ENCODE data around the gene EPHB1.
"Not testable (repeated sequence)": the region's sequence is repeated elsewhere in the genome, so short reads cannot be mapped to it uniquely, and the experiment has no call there.

EPHB1 gene

GRCh38 chr3:135216659-135217058, 421.6 kb downstream of the EPHB1 start:
- no peak for DNase-seq (ENCODE audit: low spot score)

GRCh38 chr3:135217730-135218129, 422.7 kb downstream of the EPHB1 start:
- DNase-seq (ENCODE audit: low spot score), result no peak

DNA sequence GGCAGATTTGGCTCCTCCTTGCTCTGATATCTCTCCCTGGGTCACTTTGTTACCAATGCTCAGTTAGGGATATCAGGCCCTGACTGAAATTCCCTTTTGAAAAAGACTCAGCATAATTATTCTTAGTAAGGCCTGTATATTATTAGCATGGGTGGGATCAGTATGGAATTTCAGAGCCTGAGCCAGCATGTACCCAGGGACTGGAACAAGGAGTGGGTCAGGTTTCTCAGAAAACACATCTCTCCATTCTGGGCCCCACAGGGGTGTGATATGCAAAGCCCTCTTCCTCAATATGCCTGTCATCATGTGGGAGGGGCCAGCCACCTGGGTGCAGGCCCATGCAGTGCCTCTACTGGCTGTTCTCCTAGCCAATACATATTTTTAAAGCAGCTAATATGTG, 423.2 kb downstream of the EPHB1 start:
- DNase-seq (ENCODE audit: low spot score), result no peak

GRCh38 chr3:135218782-135219181, 423.7 kb downstream of the EPHB1 start:
- DNase-seq (ENCODE audit: low spot score), result no peak

GRCh38 chr3:135224815-135225362, 429.8 kb downstream of the EPHB1 start:
- no peak for DNase-seq (ENCODE audit: low spot score)

DNA sequence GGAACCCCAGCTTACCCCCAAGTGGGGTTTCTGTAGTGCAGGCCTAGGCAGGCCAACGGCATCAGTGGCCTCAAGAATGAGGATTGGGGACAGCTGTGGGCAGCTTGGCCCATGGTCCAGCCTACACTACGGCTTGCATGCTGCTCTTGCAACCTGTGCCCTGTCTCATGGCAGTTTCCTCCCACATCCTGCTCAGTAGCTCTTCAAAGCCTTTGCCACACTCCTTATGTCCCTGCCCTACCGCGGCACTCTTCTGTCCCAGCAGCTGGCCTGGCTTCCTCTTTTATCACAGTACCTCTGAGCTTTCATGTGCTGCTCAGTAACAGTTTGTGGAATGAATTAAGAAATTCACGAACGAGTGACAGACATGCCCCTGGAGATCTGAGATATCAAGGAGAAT, 431.0 kb downstream of the EPHB1 start:
- DNase-seq (ENCODE audit: low spot score), result peak; percentile 37

DNA sequence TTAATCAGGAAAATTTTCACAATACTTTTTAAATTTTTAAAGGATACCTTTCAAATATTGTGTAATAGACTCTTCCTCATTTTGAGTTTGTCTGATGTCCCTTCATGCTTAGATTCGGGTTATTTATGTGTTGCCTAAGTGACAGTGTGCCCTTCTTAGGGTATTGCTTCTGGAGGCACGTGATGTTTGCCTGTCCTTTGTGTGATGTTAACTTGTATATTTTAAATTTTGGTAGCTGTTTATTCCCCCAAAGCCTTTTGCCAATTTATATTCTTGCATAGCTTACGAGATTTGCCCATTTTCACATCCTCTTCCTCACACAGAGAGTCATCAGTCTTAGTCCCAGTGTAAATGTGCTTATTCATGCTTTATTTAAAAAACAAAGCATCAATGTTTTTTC, 433.1 kb downstream of the EPHB1 start:
- no peak for DNase-seq (ENCODE audit: low spot score)

GRCh38 chr3:135229018-135229495, 434.0 kb downstream of the EPHB1 start:
- DNase-seq (ENCODE audit: low spot score), result peak; percentile 51

GRCh38 chr3:135231737-135232136, 436.7 kb downstream of the EPHB1 start:
- no peak for DNase-seq (ENCODE audit: low spot score)

GRCh38 chr3:135232226-135232625, 437.2 kb downstream of the EPHB1 start:
- DNase-seq (ENCODE audit: low spot score), result no peak

GRCh38 chr3:135233476-135233875, 438.4 kb downstream of the EPHB1 start:
- not testable (repeated sequence) for DNase-seq (ENCODE audit: low spot score)

- no peak for DNase-seq (ENCODE audit: low spot score)
Observed at GRCh38 chr3:135235541-135235940, 440.5 kb downstream of the EPHB1 start.

DNA sequence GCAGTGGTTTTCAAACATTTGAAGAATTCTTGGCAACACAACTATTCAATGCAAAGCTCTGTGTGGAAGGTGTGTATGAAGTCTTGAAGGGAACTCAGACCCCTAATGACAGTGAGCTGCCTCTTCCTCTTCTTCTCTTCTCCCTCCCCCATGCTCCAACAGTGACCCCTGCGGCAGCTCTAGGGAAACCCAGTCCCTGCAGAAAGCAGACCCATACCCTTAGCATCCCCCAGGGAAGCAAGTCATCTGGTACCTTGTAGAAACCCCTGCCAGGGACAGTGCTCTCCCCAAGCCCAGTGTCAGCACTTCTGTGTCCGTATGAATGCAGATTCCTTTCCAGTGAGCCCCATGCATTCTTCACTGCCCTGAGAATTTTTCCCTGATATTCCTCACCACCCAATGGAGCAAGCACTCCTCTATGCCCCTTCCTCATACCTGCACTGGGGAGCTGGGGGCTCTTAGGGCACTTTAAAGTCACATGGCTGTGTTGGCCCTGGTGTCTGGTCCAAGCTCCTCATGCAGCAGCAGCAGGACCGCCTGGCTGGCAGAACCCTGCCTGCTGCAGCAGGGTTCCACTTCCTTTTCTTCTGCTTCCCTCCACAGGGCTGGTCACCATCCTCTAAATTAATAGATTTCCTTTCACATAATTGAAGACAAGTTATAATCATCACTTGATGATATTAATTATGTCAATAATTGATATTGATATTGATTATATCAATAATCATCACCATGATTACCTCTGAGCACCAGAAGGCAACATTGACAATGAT, 442.5 kb downstream of the EPHB1 start:
- DNase-seq (ENCODE audit: low spot score), result no peak

- peak; percentile 41 for DNase-seq (ENCODE audit: low spot score)
Observed at GRCh38 chr3:135238236-135238830, 443.3 kb downstream of the EPHB1 start.

GRCh38 chr3:135238871-135239614, 444.0 kb downstream of the EPHB1 start:
- DNase-seq (ENCODE audit: low spot score), result no peak

- DNase-seq (ENCODE audit: low spot score), result no peak
Observed at GRCh38 chr3:135239615-135239884, 444.5 kb downstream of the EPHB1 start.

- no peak for DNase-seq (ENCODE audit: low spot score)
Observed at GRCh38 chr3:135240426-135240825, 445.4 kb downstream of the EPHB1 start.

DNA sequence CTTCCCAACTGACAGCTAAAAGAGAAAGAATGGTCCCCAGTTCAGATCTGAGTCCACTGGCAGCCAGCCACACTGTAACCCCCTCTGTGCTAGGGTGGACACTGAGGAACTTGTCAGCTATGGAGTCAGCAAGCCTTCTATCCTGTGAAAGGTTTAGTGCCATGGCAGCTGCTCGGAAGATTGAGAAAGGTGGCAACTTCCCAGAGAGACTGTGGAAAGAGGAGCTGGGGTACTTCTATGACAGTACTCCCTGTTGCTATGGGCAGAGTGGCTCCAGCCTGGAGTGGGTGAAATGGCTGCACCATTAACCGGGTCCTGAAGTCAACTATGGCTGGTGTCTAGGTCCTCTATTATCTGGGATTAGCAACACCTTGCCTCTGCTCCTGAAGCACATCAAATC, 447.2 kb downstream of the EPHB1 start:
- no peak for DNase-seq (ENCODE audit: low spot score)

DNA sequence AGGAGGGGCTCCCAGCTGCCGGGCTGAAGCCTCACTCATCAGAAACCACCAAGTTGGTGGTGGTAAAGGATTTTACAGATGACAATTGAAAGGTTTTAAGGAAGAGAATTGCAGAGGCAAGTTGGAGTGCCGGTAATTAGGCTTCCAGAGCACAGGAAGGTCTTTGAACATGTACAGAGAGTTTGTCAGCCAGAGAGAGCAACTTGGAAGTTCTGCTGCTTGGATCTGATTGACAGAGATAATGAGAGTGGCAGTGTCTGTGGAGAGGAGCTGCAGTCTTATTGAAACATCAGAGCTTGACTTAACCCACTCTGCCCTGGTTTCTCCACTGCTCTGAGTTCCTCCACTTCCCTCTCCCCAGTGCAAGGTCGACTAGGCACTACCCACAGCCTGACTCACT, 448.6 kb downstream of the EPHB1 start:
- no peak for DNase-seq (ENCODE audit: low spot score)

DNA sequence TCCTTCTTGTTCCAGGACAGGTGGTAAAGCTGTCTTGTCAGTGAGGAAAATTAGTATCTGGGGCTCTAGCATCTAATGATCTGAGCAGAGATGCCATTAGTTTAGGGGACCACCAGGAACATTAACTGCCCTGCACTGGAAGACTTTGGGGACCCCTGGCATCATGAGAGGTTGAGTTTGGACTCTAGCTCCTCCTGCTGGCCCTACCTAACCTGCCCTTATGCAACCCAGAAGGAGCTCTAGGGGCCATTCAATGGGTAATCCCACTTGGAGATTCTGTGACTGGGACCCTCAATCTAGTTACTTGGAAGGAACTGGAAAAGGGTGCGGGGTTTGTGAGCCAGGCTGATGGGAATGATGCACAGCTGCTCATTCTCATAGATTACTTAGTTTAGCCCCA, 451.0 kb downstream of the EPHB1 start:
- no peak for DNase-seq (ENCODE audit: low spot score)

DNA sequence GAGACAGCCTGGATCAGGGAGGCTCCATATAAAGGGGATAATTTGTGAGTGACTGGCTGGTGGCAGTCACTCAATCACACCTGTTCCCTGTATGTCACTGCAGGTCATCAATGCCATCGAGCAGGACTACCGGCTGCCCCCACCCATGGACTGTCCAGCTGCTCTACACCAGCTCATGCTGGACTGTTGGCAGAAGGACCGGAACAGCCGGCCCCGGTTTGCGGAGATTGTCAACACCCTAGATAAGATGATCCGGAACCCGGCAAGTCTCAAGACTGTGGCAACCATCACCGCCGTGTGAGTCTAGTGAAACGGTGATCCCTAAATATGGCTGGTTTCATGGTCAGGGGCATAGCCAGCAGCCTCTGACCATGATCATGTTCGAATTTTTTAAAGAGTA, 453.2 kb downstream of the EPHB1 start:
- DNase-seq (ENCODE audit: low spot score), result no peak

DNA sequence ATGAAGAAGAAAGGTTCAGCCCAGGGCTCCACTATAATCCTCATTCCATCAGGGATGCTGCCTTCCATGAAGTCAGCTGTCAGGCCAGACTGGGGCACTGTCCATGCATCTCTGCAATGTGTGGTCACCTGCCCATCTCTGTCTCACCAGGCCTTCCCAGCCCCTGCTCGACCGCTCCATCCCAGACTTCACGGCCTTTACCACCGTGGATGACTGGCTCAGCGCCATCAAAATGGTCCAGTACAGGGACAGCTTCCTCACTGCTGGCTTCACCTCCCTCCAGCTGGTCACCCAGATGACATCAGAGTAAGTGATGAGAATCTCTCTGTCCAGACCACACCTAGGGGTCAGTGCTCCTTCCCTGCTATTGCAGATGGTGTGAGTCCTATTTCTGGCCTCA, 454.1 kb downstream of the EPHB1 start:
- DNase-seq (ENCODE audit: low spot score), result no peak

- no peak for DNase-seq (ENCODE audit: low spot score)
Observed at GRCh38 chr3:135258916-135259315, 463.9 kb downstream of the EPHB1 start.

Measured in Ammon's horn (tissue), 1 donor.